K562 (cell line): ENCODE results near the gene FANCD2. TPM values are rescaled to one million over a fixed set of nuclear protein-coding genes. Genes with fewer than 3 reads are reported as not detected.

ENCODE experiments used
- ARNT ChIP-seq, 2 experiments: fragments of 450-650 bp; IDR thresholded peaks; 2 replicates each; pipeline ENCODE4 v1.6.1; 2016; ENCODE audit warnings: mild to moderate bottlenecking in 1 of 2
- CBFA2T3 ChIP-seq: fragments of 450-650 bp; IDR thresholded peaks from 2 replicates; pipeline ENCODE4 v1.6.1; 2017
- CEBPB ChIP-seq: fragments of 450-650 bp; IDR thresholded peaks from 2 replicates; pipeline ENCODE4 v1.6.1; 2016; ENCODE audit warnings: missing genetic modification characterization, missing compliant biosample characterization
- CEBPG ChIP-seq, 3 experiments: fragments of 200-800 bp in 1 of 3; sonication (Bioruptor generic) in 1 of 3; sonication (generic) in 1 of 3; formaldehyde crosslinking in 1 of 3; IDR thresholded peaks in 2 of 3; conservative IDR thresholded peaks in 1 of 3; 2 replicates each; pipeline versions ENCODE4 v1.6.1 to v1.8.0; 2016 to 2022; ENCODE audit warnings: missing compliant biosample characterization in 2 of 3, missing genetic modification characterization in 2 of 3, mild to moderate bottlenecking in 1 of 3, missing genetic modification reagents in 1 of 3
- DNMT1 ChIP-seq: fragments of 450-650 bp; IDR thresholded peaks from 2 replicates; pipeline ENCODE4 v1.6.1; 2016; ENCODE audit warnings: antibody characterized with exemption, mild to moderate bottlenecking
- ELF1 ChIP-seq: fragments of 200-800 bp; sonication (Bioruptor generic); IDR thresholded peaks from 2 replicates; pipeline ENCODE4 v1.6.1; 2016; ENCODE audit warnings: missing genetic modification characterization, missing compliant biosample characterization
- FOSL1 ChIP-seq: fragments of 200-800 bp; sonication (Bioruptor generic); conservative IDR thresholded peaks from 2 replicates; pipeline ENCODE4 v1.6.1; 2016; ENCODE audit warnings: missing genetic modification characterization, missing compliant biosample characterization
- FOXA3 ChIP-seq, 2 experiments: fragments of 450-650 bp in 1 of 2; sonication (generic) in 1 of 2; formaldehyde crosslinking; IDR thresholded peaks in 1 of 2; conservative IDR thresholded peaks in 1 of 2; 2 replicates each; pipeline versions ENCODE4 v1.4.0 to v1.8.0; 2020 to 2022; ENCODE audit warnings: mild to moderate bottlenecking in 2 of 2, missing genetic modification reagents in 1 of 2
- GATAD2B ChIP-seq: fragments of 450-650 bp; IDR thresholded peaks from 2 replicates; pipeline ENCODE4 v1.6.1; 2017; ENCODE audit warnings: mild to moderate bottlenecking, borderline replicate concordance
- KLF16 ChIP-seq: IDR thresholded peaks from 2 replicates; pipeline ENCODE4 v1.6.1; 2016; ENCODE audit warnings: antibody characterized with exemption
- NCOA2 ChIP-seq, 2 experiments: fragments of 450-650 bp; IDR thresholded peaks; 2 replicates each; pipeline ENCODE4 v1.6.1; 2018; ENCODE audit warnings: mild to moderate bottlenecking in 2 of 2, moderate library complexity in 1 of 2; ENCODE audit not compliant: partially characterized antibody in 2 of 2
- NR3C1 ChIP-seq: sonication (generic); formaldehyde crosslinking; IDR thresholded peaks from 2 replicates; pipeline ENCODE4 v1.8.1; 2022; ENCODE audit warnings: missing genetic modification reagents
- PHF21A ChIP-seq: fragments of 450-650 bp; IDR thresholded peaks from 2 replicates; pipeline ENCODE4 v1.6.1; 2017; ENCODE audit warnings: low read depth, borderline replicate concordance
- POU5F1 ChIP-seq: fragments of 150-350 bp; IDR thresholded peaks from 2 replicates; pipeline ENCODE4 v1.6.1; 2014; ENCODE audit warnings: borderline replicate concordance, low read length, low read depth, mild to moderate bottlenecking; ENCODE audit not compliant: partially characterized antibody
- SLC30A9 ChIP-seq: fragments of 250-450 bp; sonication (Bioruptor Pico); IDR thresholded peaks from 2 replicates; pipeline ENCODE4 v1.8.0; 2022; ENCODE audit warnings: mild to moderate bottlenecking, moderate library complexity
- TAL1 ChIP-seq: fragments of 450-650 bp; IDR thresholded peaks from 2 replicates; pipeline ENCODE4 v1.6.1; 2016; ENCODE audit warnings: mild to moderate bottlenecking
- XRCC3 ChIP-seq: fragments of 450-650 bp; IDR thresholded peaks from 2 replicates; pipeline ENCODE4 v1.6.1; 2017; ENCODE audit warnings: mild to moderate bottlenecking, moderate library complexity
- ZC3H8 ChIP-seq: fragments of 450-650 bp; IDR thresholded peaks from 2 replicates; pipeline ENCODE4 v1.6.1; 2017
- ZNF318 ChIP-seq, 2 experiments: fragments of 450-650 bp; IDR thresholded peaks; 2 replicates each; pipeline ENCODE4 v1.6.1; 2016; ENCODE audit warnings: mild to moderate bottlenecking in 2 of 2, borderline replicate concordance in 1 of 2, low read depth in 1 of 2, moderate library complexity in 1 of 2
- ZNF57 ChIP-seq: fragments of 450-650 bp; formaldehyde crosslinking; IDR thresholded peaks from 2 replicates; pipeline ENCODE4 v1.4.0; 2020; ENCODE audit warnings: mild to moderate bottlenecking, moderate library complexity
- polyA plus RNA-seq, 8 experiments: library from polyadenylated mRNA; depleted of rRNA in 4 of 8; stranded (reverse) in 5 of 8; unstranded in 3 of 8; fragments of >200 nt; fragmentation: Nextera tagmentation in 2 of 8; fragmentation: Illumina TruSeq in 1 of 8; extraction: Ambion mirVana in 2 of 8; extraction: Trizol in 1 of 8; gene quantifications; 2 replicates each; pipeline versions ENCODE4 v1.2.1 to v1.2.3, GENCODE V29; 2011 to 2014; ENCODE audit warnings: inconsistent platforms in 1 of 8, missing spikeins in 1 of 8
- total RNA-seq, 7 experiments: library from RNA; depleted of rRNA in 6 of 7; stranded (reverse); fragments of >200 nt in 6 of 7; fragmentation: Illumina TruSeq in 2 of 7; extraction: Trizol in 2 of 7; gene quantifications; 2 replicates each; pipeline versions ENCODE4 v1.2.1 to v1.2.3, GENCODE V29; 2011 to 2021; ENCODE audit warnings: low replicate concordance in 1 of 7

The FANCD2 gene
- total and polyA plus RNA-seq, 9 of the 15 experiments (the other 6 are each of a cell fraction or from before 2014, with no cell fraction given): 59.4 to 137 (median 96.1) TPM

GRCh38 chr3:10142707-10143560 is 116.7 kb downstream of the FANCD2 start (continued):
- TF ChIP-seq PHF21A: no peak
- TF ChIP-seq NR3C1 (CRISPR knock-in tag): no peak
- no peak for TF ChIP-seq NCOA2 (IDR thresholded peaks at IDR 0.05; ENCODE audit: partially characterized antibody in 2 of 2)
- no peak for TF ChIP-seq KLF16
- TF ChIP-seq GATAD2B: no peak
- no peak for TF ChIP-seq SLC30A9 (CRISPR knock-in tag)
- TF ChIP-seq POU5F1: no peak
- TF ChIP-seq CEBPG (CRISPR knock-in tag; IDR thresholded peaks at IDR 0.05): peak; percentile 99
- TF ChIP-seq CEBPG (tag; conservative IDR thresholded peaks at IDR 0.05 in 1 of 2, IDR thresholded peaks at IDR 0.05 in 1 of 2): peak; percentile 94 to 95
- no peak for TF ChIP-seq ZC3H8
- peak; percentile 97 for TF ChIP-seq CEBPB (tag)
- TF ChIP-seq ARNT (IDR thresholded peaks at IDR 0.05): peak; percentile 52 to 78; a peak in 2 of 4 replicates
- TF ChIP-seq DNMT1: 0 out of 2 replicates have a peak, but pooled peaks have one; percentile 34
- no peak for TF ChIP-seq ELF1
- no peak for TF ChIP-seq TAL1
- no peak for TF ChIP-seq XRCC3
- TF ChIP-seq ZNF318 (IDR thresholded peaks at IDR 0.05; ENCODE audit: borderline replicate concordance in 1 of 2, low read depth in 1 of 2): 0 out of 4 replicates have a peak, but pooled peaks of 1 of the 2 experiments have one; percentile 14
- TF ChIP-seq ZNF57 (CRISPR knock-in tag): no peak
- no peak for TF ChIP-seq FOSL1
- TF ChIP-seq CBFA2T3: peak; percentile 35
- 0 out of 4 replicates have a peak, but pooled peaks of 1 of the 2 experiments have one; percentile 13 for TF ChIP-seq FOXA3 (CRISPR knock-in tag; conservative IDR thresholded peaks at IDR 0.05 in 1 of 2, IDR thresholded peaks at IDR 0.05 in 1 of 2)
